GM12872 (cell line): ENCODE results near the gene MAST4.

Experiments used
- CTCF ChIP-seq: IDR thresholded peaks from 3 replicates; pipeline ENCODE4 v1.5.1; 2011; ENCODE audit warnings: low read depth, mild to moderate bottlenecking, low read length, moderate library complexity; ENCODE audit not compliant: insufficient read depth

Gene MAST4

GRCh38 chr5:67073045-67073680 is 477.0 kb downstream of the MAST4 start:
- no peak for TF ChIP-seq CTCF

- TF ChIP-seq CTCF: no peak
These were observed 481.1 kb downstream of the MAST4 start for GRCh38 chr5:67077296-67077695.

GRCh38 chr5:67081261-67081660 is 485.1 kb downstream of the MAST4 start:
- no peak for TF ChIP-seq CTCF

- TF ChIP-seq CTCF: no peak
These were observed 486.7 kb downstream of the MAST4 start for GRCh38 chr5:67082941-67083340.

GRCh38 chr5:67085616-67086015 is 489.4 kb downstream of the MAST4 start:
- no peak for TF ChIP-seq CTCF

- no peak for TF ChIP-seq CTCF
These were observed 493.1 kb downstream of the MAST4 start for GRCh38 chr5:67089200-67089725.

GRCh38 chr5:67090040-67090439 is 493.8 kb downstream of the MAST4 start:
- no peak for TF ChIP-seq CTCF

- no peak for TF ChIP-seq CTCF
These were observed 494.4 kb downstream of the MAST4 start for GRCh38 chr5:67090593-67090992.
